ENCODE measurements around the gene ZNF470. TPM values are rescaled to one million over a fixed set of nuclear protein-coding genes. Genes with fewer than 3 reads are reported as not detected.
A peak's percentile ranks its signal among the peaks of the same experiment; 100 is the strongest.

Gene ZNF470
- polyA plus RNA-seq, 1 donor from 2014 or later: 9.6 TPM

DNA sequence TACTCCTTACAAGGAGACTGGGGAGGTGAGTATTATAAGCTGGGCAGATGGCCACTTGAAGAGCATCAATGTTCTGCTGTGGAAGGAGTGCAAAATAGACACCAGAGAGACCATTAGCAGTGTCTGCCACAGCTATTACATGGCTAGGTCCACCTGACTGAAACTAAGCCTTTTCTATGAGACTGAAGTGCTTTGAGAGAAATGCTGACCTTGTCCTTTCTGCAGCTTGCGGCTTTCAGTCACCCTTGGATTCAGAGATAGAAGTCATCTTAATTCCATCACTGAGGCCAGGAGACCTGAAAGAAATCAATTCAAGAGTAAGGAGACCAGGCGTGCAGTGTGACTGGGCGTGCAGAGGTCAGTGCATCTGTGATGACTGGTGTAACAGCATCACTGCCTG lies 29.8 kb upstream of the ZNF470 start:
- Histone ChIP-seq H3F3A (ENCODE audit: insufficient read depth, low read length, poor library complexity, severe bottlenecking) (no peaks in the 10 kb centered on the region), H3K27ac (ENCODE audit: low read length) (no peak overlapping the region), H3K4me3 (ENCODE audit: low read length) (peak overlapping the region; percentile 74), H3K36me3 (ENCODE audit: insufficient read depth, low read length) (peaks cover 23% of the 10 kb centered on the region), H3K79me2 (replicated peaks; ENCODE audit: insufficient read depth, low read length) (peaks cover 18% of the 10 kb centered on the region), H3K9me3 (ENCODE audit: low read length) (peaks cover 12% of the 10 kb centered on the region), H3K9me2 (ENCODE audit: insufficient read depth, low read length) (no peaks in the 10 kb centered on the region), H3K27me3 (ENCODE audit: insufficient read depth, low read depth, low read length) (no peaks in the 10 kb centered on the region), H4K20me1 (ENCODE audit: insufficient read depth) (no peaks in the 10 kb centered on the region), H2AFZ (ENCODE audit: low read depth, low read length) (peak overlapping the region; percentile 83), H3K4me2 (ENCODE audit: low read length) (peak overlapping the region; percentile 11), H3K9ac (ENCODE audit: low read length) (no peak overlapping the region)
- no peak for TF ChIP-seq RAD21 (conservative IDR thresholded peaks at IDR 0.05)
- no peak for TF ChIP-seq EP300 (conservative IDR thresholded peaks at IDR 0.05; ENCODE audit: poor library complexity, severe bottlenecking)
- TF ChIP-seq EZH2 (IDR thresholded peaks at IDR 0.05; ENCODE audit: borderline replicate concordance, insufficient read depth, low read length, poor library complexity, severe bottlenecking): no peak
- TF ChIP-seq TAF1 (IDR thresholded peaks at IDR 0.05; ENCODE audit: low read depth): no peak
- no peak for TF ChIP-seq POLR2AphosphoS5 (IDR thresholded peaks at IDR 0.05)
- TF ChIP-seq SMC3 (conservative IDR thresholded peaks at IDR 0.05; ENCODE audit: poor library complexity): no peak
- no peak for TF ChIP-seq MXI1 (conservative IDR thresholded peaks at IDR 0.05; ENCODE audit: poor library complexity, severe bottlenecking)
- TF ChIP-seq, protein P1, sequence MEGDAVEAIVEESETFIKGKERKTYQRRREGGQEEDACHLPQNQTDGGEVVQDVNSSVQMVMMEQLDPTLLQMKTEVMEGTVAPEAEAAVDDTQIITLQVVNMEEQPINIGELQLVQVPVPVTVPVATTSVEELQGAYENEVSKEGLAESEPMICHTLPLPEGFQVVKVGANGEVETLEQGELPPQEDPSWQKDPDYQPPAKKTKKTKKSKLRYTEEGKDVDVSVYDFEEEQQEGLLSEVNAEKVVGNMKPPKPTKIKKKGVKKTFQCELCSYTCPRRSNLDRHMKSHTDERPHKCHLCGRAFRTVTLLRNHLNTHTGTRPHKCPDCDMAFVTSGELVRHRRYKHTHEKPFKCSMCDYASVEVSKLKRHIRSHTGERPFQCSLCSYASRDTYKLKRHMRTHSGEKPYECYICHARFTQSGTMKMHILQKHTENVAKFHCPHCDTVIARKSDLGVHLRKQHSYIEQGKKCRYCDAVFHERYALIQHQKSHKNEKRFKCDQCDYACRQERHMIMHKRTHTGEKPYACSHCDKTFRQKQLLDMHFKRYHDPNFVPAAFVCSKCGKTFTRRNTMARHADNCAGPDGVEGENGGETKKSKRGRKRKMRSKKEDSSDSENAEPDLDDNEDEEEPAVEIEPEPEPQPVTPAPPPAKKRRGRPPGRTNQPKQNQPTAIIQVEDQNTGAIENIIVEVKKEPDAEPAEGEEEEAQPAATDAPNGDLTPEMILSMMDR (IDR thresholded peaks at IDR 0.05; ENCODE audit: poor library complexity, severe bottlenecking): no peak
- TF ChIP-seq, protein P2, sequence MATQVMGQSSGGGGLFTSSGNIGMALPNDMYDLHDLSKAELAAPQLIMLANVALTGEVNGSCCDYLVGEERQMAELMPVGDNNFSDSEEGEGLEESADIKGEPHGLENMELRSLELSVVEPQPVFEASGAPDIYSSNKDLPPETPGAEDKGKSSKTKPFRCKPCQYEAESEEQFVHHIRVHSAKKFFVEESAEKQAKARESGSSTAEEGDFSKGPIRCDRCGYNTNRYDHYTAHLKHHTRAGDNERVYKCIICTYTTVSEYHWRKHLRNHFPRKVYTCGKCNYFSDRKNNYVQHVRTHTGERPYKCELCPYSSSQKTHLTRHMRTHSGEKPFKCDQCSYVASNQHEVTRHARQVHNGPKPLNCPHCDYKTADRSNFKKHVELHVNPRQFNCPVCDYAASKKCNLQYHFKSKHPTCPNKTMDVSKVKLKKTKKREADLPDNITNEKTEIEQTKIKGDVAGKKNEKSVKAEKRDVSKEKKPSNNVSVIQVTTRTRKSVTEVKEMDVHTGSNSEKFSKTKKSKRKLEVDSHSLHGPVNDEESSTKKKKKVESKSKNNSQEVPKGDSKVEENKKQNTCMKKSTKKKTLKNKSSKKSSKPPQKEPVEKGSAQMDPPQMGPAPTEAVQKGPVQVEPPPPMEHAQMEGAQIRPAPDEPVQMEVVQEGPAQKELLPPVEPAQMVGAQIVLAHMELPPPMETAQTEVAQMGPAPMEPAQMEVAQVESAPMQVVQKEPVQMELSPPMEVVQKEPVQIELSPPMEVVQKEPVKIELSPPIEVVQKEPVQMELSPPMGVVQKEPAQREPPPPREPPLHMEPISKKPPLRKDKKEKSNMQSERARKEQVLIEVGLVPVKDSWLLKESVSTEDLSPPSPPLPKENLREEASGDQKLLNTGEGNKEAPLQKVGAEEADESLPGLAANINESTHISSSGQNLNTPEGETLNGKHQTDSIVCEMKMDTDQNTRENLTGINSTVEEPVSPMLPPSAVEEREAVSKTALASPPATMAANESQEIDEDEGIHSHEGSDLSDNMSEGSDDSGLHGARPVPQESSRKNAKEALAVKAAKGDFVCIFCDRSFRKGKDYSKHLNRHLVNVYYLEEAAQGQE (IDR thresholded peaks at IDR 0.05; ENCODE audit: borderline replicate concordance): no peak

- H3K27ac ChIP-seq (ENCODE audit: low read length): peak overlapping the region; percentile 92
- TF ChIP-seq, protein P2 (IDR thresholded peaks at IDR 0.05; ENCODE audit: borderline replicate concordance): no peak
- TF ChIP-seq RAD21 (conservative IDR thresholded peaks at IDR 0.05) (peak; percentile 32), MXI1 (conservative IDR thresholded peaks at IDR 0.05; ENCODE audit: poor library complexity, severe bottlenecking) (peak; percentile 30), EP300 (conservative IDR thresholded peaks at IDR 0.05; ENCODE audit: poor library complexity, severe bottlenecking) (peak; percentile 41), POLR2AphosphoS5 (IDR thresholded peaks at IDR 0.05) (peak; percentile 77), EZH2 (IDR thresholded peaks at IDR 0.05; ENCODE audit: borderline replicate concordance, insufficient read depth, low read length, poor library complexity, severe bottlenecking) (no peak)
- TF ChIP-seq, protein P1 (IDR thresholded peaks at IDR 0.05; ENCODE audit: poor library complexity, severe bottlenecking): no peak
- peaks cover 12% of the 10 kb centered on the region for H3K9me3 ChIP-seq (ENCODE audit: low read length)
- H3K9me2 ChIP-seq (ENCODE audit: insufficient read depth, low read length): no peaks in the 10 kb centered on the region
- H3K4me2 ChIP-seq (ENCODE audit: low read length): peak overlapping the region; percentile 11
- H3K79me2 ChIP-seq (replicated peaks; ENCODE audit: insufficient read depth, low read length): peaks cover 18% of the 10 kb centered on the region
- H3K27me3 ChIP-seq (ENCODE audit: insufficient read depth, low read depth, low read length): no peaks in the 10 kb centered on the region
- H3K4me3 ChIP-seq (ENCODE audit: low read length): peak overlapping the region; percentile 74
- H3F3A ChIP-seq (ENCODE audit: insufficient read depth, low read length, poor library complexity, severe bottlenecking): no peaks in the 10 kb centered on the region
- H2AFZ ChIP-seq (ENCODE audit: low read depth, low read length): peak overlapping the region; percentile 83
- peak overlapping the region; percentile 86 for H3K9ac ChIP-seq (ENCODE audit: low read length)
- H3K36me3 ChIP-seq (ENCODE audit: insufficient read depth, low read length): peaks cover 28% of the 10 kb centered on the region
- no peaks in the 10 kb centered on the region for H4K20me1 ChIP-seq (ENCODE audit: insufficient read depth)
These were observed 29.0 kb upstream of the ZNF470 start for GRCh38 chr19:56538254-56538760.
